NCI-H1105 treated with DMSO at 0.1 percent for 48 hours (cell line): ENCODE data around the gene NIPA2.

ENCODE experiments used
- DNase-seq: peaks from one replicate; lab custom pipeline; 2025; lab: John Stamatoyannopoulos, UW

NIPA2 gene

DNA sequence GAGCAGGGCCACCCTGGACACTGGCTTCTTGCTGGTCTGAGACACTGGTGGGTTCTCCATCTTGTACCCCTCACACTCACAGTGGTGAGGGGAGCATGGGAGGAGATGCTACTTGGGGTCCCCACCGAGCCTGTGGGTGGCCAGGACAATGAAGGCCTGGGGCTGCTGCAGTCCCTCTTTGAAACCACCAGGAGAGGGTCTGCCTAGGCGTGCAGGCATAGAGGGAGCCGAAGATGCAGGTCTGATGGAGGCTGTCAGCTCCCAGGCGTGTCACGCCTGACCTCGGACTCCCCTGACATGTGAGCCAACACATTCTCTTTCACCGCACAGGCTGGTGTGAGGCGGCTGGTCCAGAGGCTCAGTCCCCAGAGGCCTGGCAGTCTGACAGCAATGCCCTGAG lies 39.1 kb downstream of the NIPA2 start:
- no peak for DNase-seq

GRCh38 chr15:22878103-22878502 lies 39.6 kb downstream of the NIPA2 start:
- DNase-seq, result no peak

- no peak for DNase-seq
Observed at GRCh38 chr15:22880068-22880980, 41.9 kb downstream of the NIPA2 start.

DNA sequence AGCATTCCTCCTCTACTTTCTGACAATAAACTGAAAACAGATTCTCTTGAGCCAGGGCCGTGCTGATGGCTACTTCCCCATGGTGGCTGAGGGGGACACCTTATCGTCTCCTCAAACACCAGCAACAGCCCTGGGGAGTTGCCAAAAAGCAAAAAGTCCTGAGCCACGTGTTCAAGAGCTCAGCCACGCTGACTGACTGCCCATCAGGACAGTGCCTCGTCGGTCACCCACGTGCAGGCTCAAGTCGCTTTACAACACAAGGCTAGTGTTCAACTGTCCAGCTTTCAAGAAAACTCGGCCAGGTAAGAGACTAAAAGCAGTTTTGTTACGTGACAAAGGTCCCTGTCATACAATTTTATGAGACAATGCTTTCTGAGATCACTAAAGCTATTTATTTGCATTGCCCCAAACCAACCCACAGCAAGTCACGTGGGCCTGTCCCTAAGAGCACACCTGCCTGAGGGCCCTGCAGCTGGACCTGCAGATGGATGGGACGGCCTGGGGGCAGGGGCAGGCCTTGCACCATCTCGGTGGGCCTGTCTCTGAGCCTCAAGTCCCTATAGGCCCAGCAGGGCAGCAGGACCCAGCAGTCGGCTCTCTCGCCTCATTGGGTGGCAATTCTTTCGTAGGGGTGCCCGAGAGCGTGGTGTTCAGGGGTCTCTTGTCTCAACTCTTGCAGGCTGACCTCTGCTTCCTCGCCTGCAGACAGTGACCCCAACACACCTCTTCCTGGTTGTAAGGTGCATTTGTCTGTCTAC lies 42.7 kb downstream of the NIPA2 start:
- DNase-seq, result no peak

- no peak for DNase-seq
Observed at GRCh38 chr15:22881739-22882440, 43.4 kb downstream of the NIPA2 start.

DNA sequence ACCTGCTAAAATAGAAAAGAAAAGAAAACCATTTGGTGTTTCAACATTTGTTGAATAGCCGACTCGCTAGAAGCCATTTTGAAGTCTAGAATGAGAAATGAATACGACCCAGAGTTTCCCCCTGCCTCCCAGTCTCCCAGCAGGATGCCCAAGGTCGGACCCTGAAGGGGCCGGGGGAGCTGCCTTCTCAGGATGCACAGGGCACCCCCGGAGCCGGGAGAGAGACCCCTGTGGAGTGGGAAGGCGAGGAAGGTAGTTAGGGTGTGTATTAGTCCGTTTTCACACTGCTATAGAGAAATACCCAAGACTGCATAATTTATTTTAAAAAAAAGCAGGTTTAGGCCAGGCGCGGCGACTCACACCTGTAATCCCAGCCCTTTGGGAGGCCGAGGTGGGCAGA lies 44.7 kb downstream of the NIPA2 start:
- DNase-seq, result no peak

DNA sequence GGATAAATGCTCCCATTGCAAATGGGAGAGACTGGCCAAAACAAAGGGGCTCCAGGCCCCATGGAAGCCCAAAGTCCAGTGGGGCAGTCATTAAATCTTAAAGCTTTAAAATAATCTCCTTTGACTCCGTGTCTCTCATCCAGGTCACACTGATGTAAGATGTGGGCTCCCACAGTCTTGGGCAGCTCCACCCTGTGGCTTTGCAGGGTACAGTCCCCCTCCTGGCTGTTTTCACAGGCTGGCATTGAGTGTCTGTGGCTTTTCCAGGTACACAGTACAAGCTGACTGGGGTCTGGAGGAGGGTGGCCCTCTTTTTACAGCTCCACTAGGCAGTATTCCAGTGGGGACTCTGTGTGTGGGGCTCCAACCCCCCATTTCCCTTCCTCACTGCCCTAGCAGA lies 45.9 kb downstream of the NIPA2 start:
- no peak for DNase-seq

- DNase-seq, result no peak
Observed at GRCh38 chr15:22885120-22885519, 46.7 kb downstream of the NIPA2 start.

DNA sequence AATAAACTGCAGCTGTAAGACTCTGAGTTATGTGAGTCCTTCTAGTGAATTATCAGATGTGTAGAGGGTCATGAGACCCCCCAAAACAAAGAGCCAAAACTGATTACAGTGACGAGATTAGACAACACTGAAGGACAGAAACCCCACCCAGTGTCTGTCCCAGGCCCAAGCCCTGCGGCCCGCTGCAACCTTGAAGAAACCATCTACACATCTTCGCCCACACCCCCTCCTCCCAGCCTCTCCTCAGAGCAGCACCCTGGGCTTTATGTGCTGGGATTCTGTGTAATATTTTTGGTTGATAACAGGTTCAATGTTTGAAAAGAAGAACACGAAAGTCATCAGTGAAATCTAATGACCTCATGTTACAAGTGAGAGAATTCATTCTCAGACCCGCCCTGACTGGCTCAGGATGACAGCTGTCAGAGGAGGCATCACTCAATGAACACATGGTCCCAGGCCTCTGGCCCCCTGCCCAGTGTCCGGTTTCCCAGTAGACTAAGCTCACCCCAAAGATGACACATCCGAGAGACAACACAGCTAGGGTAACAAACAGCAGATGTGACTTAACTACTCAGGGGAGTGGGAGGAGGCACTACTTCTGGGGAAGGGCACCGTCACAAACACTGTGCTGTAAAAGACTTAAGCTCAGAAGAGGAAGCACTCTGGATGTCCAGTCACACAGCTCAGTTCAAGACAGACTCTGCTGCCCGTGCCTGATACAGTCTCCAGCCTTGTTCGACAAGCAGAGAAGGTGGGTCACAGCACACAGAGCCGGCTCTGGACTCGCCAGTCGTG lies 48.9 kb downstream of the NIPA2 start:
- no peak for DNase-seq

DNA sequence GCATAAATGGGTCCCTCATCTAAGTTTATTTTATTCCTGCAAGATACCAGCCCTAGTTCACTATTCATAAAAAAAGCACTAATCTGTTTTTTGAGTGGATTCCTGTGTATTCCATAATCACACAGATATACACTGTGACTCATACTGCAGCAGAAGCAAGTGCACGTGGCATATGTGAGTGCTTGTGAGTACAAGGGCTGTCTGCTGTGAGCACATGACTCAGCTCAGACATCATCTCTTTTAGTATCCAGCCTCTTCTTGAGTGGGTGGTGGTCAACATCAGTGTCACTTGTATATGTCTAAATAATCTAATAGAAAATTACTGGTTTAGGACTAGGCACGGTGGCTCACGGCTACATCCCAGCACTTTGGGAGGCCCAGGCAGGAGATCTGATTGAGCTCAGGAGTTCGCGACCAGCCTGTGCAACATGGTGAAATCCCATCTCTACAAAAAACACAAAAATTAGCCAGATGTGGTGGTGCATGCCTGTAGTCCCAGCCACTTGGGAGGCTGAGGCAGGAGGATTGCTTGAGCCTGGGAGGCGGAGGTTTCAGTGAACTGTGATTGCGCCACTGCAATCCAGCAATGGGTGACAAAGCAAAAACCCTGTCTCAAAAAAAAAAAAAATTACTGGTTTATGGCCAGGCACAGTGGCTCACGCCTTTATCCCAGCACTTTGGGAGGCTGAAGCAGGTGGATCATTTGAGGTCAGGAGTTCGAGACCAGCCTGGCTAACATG lies 49.8 kb downstream of the NIPA2 start:
- no peak for DNase-seq

DNA sequence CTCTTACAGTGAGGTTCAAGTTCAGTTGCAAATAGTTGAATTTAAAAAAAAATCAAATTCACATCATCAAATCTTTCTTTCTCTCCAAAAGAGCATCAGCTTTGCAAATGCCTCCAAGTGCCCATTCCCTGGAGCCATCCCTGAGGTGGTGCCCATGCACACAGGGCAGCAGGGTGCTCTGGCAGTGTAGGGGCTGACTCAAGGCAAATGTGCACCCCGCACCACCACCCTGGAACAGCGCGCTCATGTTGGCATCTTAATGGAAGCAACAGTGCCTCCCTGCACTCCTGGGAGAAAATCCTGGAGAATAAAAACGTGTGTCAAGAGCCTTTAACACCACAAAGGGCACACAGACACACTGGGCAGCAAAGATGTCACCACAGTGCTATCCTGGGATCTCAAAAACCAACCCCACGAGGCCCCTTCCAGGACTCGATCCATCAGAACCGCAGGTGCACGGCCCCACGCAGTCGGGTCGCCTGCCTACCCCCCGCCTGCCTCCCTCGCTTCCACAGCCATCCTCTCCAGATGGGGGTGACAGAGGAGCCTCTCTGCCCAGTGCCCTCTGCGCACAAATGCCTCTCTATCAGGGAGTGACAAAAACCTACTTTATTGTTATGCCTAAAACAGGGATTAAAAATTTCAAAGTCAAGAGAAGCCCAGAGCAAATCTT lies 50.8 kb downstream of the NIPA2 start:
- no peak for DNase-seq

- no peak for DNase-seq
Observed at GRCh38 chr15:22890296-22890695, 51.8 kb downstream of the NIPA2 start.

GRCh38 chr15:22891426-22892210 lies 53.2 kb downstream of the NIPA2 start:
- no peak for DNase-seq

DNA sequence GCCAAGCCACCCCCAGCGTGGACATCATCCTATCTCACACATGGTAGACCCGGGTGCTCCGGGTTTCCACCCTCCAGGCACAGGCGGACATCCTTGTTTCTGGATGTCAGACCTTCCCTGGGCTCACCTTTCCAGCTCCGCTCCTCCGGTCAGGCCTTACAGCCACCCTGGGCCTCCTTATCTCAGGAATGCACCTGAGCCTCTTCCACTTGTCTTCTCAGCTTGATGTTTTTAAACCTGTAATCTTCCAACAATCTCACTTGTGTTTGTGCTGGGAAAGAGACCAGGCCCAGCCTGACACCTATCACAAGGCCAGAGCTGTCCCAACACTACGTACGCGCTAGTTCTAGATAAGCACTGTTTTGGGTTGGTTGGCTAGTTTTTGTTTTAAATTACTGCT lies 53.9 kb downstream of the NIPA2 start:
- DNase-seq, result no peak

DNA sequence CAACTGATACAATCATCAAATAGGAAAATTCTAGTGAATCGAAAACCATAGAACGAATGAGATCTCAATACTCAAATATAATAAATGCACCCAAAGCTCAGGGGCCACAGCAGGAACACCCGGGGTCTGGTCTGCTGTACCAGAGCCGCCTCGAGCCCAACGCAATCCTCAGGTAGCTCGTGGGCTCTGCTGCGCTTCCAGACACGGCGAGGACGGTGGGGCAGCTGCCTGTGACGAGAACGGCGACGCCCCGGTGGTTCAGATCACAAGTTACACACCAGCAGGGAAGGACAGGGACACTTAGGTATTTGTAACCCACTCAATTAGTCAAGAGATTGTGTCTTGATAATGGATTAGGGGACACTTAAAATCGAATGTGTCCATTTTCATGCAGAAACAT lies 54.6 kb downstream of the NIPA2 start:
- no peak for DNase-seq

DNA sequence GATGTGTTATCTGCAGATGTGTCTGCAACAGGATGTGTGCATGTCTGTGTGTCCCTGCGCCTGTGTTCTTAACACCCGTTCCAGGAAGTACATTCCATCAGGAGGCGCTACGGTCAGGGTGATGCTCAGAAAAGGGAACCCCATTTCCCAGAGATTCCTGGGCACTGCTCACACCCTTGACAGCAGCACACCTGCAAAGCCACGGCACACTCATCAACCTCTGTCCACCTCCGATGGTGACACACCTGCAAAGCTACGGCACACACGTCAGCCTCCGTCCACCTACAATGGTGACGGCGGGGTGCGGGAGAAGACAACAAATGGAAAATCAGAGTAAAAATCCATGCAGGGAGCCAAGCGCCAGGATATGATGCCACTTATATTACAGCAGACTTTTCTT lies 55.4 kb downstream of the NIPA2 start:
- no peak for DNase-seq

GRCh38 chr15:22895465-22896190 lies 57.2 kb downstream of the NIPA2 start:
- no peak for DNase-seq

- no peak for DNase-seq
Observed at GRCh38 chr15:22902046-22902445, 63.6 kb downstream of the NIPA2 start.

GRCh38 chr15:22902578-22902977 lies 64.1 kb downstream of the NIPA2 start:
- DNase-seq, result no peak
